Endothelial cell of umbilical vein (primary cell): Measurements from ENCODE around the gene AMMECR1. TPM values are rescaled to one million over a fixed set of nuclear protein-coding genes. Genes with fewer than 3 reads are reported as not detected.

Experiments
- BruUV-seq: library from RNA; stranded (reverse); fragments of 400-500 nt; replicated peaks from 2 replicates; lab custom pipeline; 2021; lab: Mats Ljungman, UMichigan
- CTCF ChIA-PET: fragments of 300-600, 350-600 bp; sonication (Branson Sonifier 250); formaldehyde crosslinking; loops from one replicate; lab custom pipeline; 2021; ENCODE audit warnings: antibody characterized with exemption, inconsistent platforms; lab: Charles Lee
- POLR2A ChIA-PET: fragments of 300-600, 350-600 bp; sonication (Branson Sonifier 250); formaldehyde crosslinking; loops from one replicate; lab custom pipeline; 2021; ENCODE audit warnings: antibody characterized with exemption, inconsistent platforms; lab: Charles Lee
- DNase-seq: peaks from one replicate; pipeline ENCODE4 v3.0.0-alpha.2; 2011; ENCODE audit warnings: low read depth, low spot score
- FAIRE-seq: peaks from 2 replicates; lab custom pipeline; 2011; peaks lifted over from hg19 to GRCh38; lab: Jason Lieb, UNC
- H2AFZ ChIP-seq: 2 replicates; pipeline ENCODE4 v1.6.0; 2012; ENCODE audit warnings: low read depth, low read length, control low read depth, inconsistent platforms
- H3K27ac ChIP-seq: 2 replicates; pipeline ENCODE4 v1.5.1; 2011; ENCODE audit warnings: low read depth, mild to moderate bottlenecking, control low read depth, low read length, moderate library complexity; ENCODE audit not compliant: insufficient read depth
- H3K27me3 ChIP-seq, 2 experiments: 2 replicates each; pipeline versions ENCODE4 v1.6.0 to v1.6.1; 2011; ENCODE audit warnings: low read length in 2 of 2, mixed read lengths in 1 of 2; ENCODE audit not compliant: control insufficient read depth in 2 of 2, insufficient read depth in 2 of 2
- H3K36me3 ChIP-seq, 2 experiments: 2 replicates in 1 of 2; 3 replicates in 1 of 2; pipeline ENCODE4 v1.5.1; 2011; ENCODE audit warnings: low read length in 2 of 2, mild to moderate bottlenecking in 1 of 2, moderate library complexity in 1 of 2; ENCODE audit not compliant: control insufficient read depth in 2 of 2, insufficient read depth in 2 of 2; ENCODE audit errors: extremely low read depth in 1 of 2
- H3K4me1 ChIP-seq: 3 replicates; pipeline ENCODE4 v1.5.1; 2011; ENCODE audit warnings: mild to moderate bottlenecking, low read length; ENCODE audit not compliant: control insufficient read depth, insufficient read depth; ENCODE audit errors: extremely low read depth
- H3K4me2 ChIP-seq: 2 replicates; pipeline ENCODE4 v1.6.1; 2011; ENCODE audit warnings: low read length, control low read depth, mixed read lengths; ENCODE audit not compliant: insufficient read depth
- H3K4me3 ChIP-seq, 3 experiments: fragments of 200-600 bp in 1 of 3; sonication (generic), shearing (Covaris generic) in 1 of 3; replicated peaks in 1 of 3; 2 replicates each; pipeline ENCODE4 v1.5.1; 2011 to 2016; ENCODE audit warnings: control low read depth in 3 of 3, low read length in 3 of 3, mild to moderate bottlenecking in 2 of 3, inconsistent platforms in 1 of 3, low read depth in 1 of 3, moderate library complexity in 1 of 3; ENCODE audit not compliant: insufficient read depth in 1 of 3
- H3K79me2 ChIP-seq: 2 replicates; pipeline ENCODE4 v1.6.0; 2012; ENCODE audit warnings: low read length, inconsistent platforms; ENCODE audit not compliant: control insufficient read depth, insufficient read depth
- H3K9ac ChIP-seq: replicated peaks from 2 replicates; pipeline ENCODE3; 2011; ENCODE audit warnings: low read length, control low read depth; ENCODE audit not compliant: insufficient read depth; ENCODE audit errors: extremely low read depth
- H3K9me1 ChIP-seq: replicated peaks from 3 replicates; pipeline ENCODE4 v1.6.0; 2011; ENCODE audit warnings: mild to moderate bottlenecking, low read length; ENCODE audit not compliant: control insufficient read depth, insufficient read depth; ENCODE audit errors: extremely low read depth
- H3K9me3 ChIP-seq: replicated peaks from 2 replicates; pipeline ENCODE4 v1.5.1; 2012; ENCODE audit warnings: low read length, inconsistent platforms; ENCODE audit not compliant: control insufficient read depth, insufficient read depth
- H4K20me1 ChIP-seq: replicated peaks from 2 replicates; pipeline ENCODE3; 2011; ENCODE audit warnings: mild to moderate bottlenecking, low read length; ENCODE audit not compliant: control insufficient read depth, insufficient read depth; ENCODE audit errors: extremely low read depth
- CTCF ChIP-seq, 2 donors: IDR thresholded peaks; 1 replicate in 1 of 2; 2 replicates in 1 of 2; pipeline ENCODE4 v1.5.1; 2011; ENCODE audit warnings: low read length in 2 of 2, mild to moderate bottlenecking in 2 of 2, moderate library complexity in 2 of 2, control low read depth in 1 of 2, inconsistent platforms in 1 of 2, low read depth in 1 of 2; ENCODE audit not compliant: insufficient read depth in 1 of 2; ENCODE audit errors: extremely low read depth in 1 of 2
- GATA2 ChIP-seq: IDR thresholded peaks from 2 replicates; pipeline ENCODE4 v1.7.0; 2011; ENCODE audit warnings: low read depth, mild to moderate bottlenecking, moderate library complexity, mixed read lengths, low read length; ENCODE audit not compliant: insufficient read length, insufficient read depth
- JUN ChIP-seq: IDR thresholded peaks from 2 replicates; pipeline ENCODE4 v1.6.1; 2011; ENCODE audit warnings: borderline replicate concordance, low read depth; ENCODE audit not compliant: insufficient read length, insufficient read depth
- POLR2AphosphoS5 ChIP-seq: IDR thresholded peaks from 2 replicates; pipeline ENCODE4 v1.6.1; 2012; ENCODE audit warnings: low read depth, mild to moderate bottlenecking, control low read depth, low read length, moderate library complexity; ENCODE audit not compliant: insufficient read depth
- dilution Hi-C: fragments of 300-500 bp; cut with MboI; formaldehyde crosslinking; loops from one replicate; pipeline ENCODE4 v1.15.0; 2019; ENCODE audit warnings: low sequenced_read_pairs; ENCODE audit not compliant: extremely low pct_ligation_motif_present
- intact Hi-C: fragments of 100-400 bp; cut with micrococcal nuclease; formaldehyde crosslinking; loops from one replicate; pipeline ENCODE4 v1.10.0; 2022
- polyA plus RNA-seq, 4 experiments: library from polyadenylated mRNA; depleted of rRNA in 3 of 4; stranded (reverse) in 3 of 4; unstranded in 1 of 4; fragments of >200 nt; gene quantifications; 2 replicates each; pipeline versions ENCODE4 v1.2.1 to v1.2.3, GENCODE V29; 2011 to 2012; ENCODE audit warnings: missing spikeins in 1 of 4
- total RNA-seq: library from RNA; stranded (reverse); gene quantifications from 2 replicates; pipeline ENCODE4 v1.2.3, GENCODE V29; 2021

AMMECR1 gene
- total and polyA plus RNA-seq, 2 donors (not counting 3 experiments of a cell fraction or from before 2014, with no cell fraction given): 3.6 to 6.9 TPM

DNA sequence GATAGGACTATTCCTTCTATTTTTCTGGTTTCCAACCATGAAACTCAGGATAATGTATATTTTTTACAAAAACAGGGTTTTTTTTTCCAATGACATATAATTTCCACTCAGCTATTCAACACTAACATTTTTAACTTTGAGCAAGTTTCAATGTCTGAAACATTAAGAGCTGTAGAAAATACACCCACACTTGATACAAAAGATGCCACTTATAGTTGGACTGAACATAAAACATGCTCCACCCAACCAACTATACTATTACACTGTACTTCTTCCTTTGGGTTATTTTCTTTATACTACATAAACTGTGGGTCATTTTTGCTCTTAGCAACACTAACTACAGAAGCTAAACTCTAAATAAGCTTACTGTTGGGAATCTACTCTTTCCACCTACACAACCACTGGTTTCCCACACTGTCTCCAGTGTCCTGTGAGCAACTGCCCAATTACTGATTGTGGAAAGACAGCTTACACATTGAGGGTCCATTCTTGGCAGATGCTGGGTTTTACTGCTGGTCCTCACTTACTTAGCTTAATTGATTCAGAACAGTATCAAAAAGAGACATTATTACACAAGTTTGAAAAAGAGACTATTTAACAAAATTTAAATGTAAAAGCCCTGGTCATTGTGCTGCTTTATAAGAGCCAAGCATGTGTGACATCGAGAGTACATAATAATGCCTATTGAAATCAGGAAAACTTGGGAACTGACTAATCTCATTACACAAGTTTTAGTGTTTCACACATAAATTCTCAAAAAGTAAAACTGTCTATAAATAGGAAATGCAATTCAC lies 6.3 kb downstream of the AMMECR1 start:
- POLR2A ChIA-PET: no interaction called here
- no TSS peak for BruUV-seq
- FAIRE-seq (peak; percentile 28), DNase-seq (no peak)
- TF ChIP-seq CTCF (IDR thresholded peaks at IDR 0.05; ENCODE audit: extremely low read depth in 1 of 2, insufficient read depth in 1 of 2, low read depth in 1 of 2, low read length in 2 of 2) (no peak), JUN (no peak), POLR2AphosphoS5 (no peak), GATA2 (no peak)
- no peaks in the 10 kb centered on the region for H4K20me1 ChIP-seq
- no peaks in the 10 kb centered on the region for H3K9me1 ChIP-seq
- no peaks in the 10 kb centered on the region for H3K27me3 ChIP-seq
- peaks cover 5% of the 10 kb centered on the region for H3K4me1 ChIP-seq
- H3K27ac ChIP-seq: no peak overlapping the region
- no peak overlapping the region for H2AFZ ChIP-seq
- intact Hi-C loops (no loop called here), dilution Hi-C loops (no loop called here)
- no peak overlapping the region for H3K9ac ChIP-seq
- H3K79me2 ChIP-seq: peaks cover 25% of the 10 kb centered on the region
- no peaks in the 10 kb centered on the region for H3K36me3 ChIP-seq
- CTCF ChIA-PET: interaction anchor here (1.4 kb wide), 1 partner anchor 17 kb away, joined by 3 read pairs; no protein-coding TSS in a partner anchor
- H3K9me3 ChIP-seq: no peaks in the 10 kb centered on the region
- no peak overlapping the region for H3K4me3 ChIP-seq
- no peak overlapping the region for H3K4me2 ChIP-seq
